Inferior parietal cortex (tissue), 1 donor: ENCODE results near the gene RELN.
"Not testable (repeated sequence)": the region's sequence is repeated elsewhere in the genome, so short reads cannot be mapped to it uniquely, and the experiment has no call there.

Source experiments
- DNase-seq: peaks from one replicate; pipeline ENCODE4 v3.0.0-alpha.2; 2016; ENCODE audit errors: extremely low spot score

RELN gene

DNA sequence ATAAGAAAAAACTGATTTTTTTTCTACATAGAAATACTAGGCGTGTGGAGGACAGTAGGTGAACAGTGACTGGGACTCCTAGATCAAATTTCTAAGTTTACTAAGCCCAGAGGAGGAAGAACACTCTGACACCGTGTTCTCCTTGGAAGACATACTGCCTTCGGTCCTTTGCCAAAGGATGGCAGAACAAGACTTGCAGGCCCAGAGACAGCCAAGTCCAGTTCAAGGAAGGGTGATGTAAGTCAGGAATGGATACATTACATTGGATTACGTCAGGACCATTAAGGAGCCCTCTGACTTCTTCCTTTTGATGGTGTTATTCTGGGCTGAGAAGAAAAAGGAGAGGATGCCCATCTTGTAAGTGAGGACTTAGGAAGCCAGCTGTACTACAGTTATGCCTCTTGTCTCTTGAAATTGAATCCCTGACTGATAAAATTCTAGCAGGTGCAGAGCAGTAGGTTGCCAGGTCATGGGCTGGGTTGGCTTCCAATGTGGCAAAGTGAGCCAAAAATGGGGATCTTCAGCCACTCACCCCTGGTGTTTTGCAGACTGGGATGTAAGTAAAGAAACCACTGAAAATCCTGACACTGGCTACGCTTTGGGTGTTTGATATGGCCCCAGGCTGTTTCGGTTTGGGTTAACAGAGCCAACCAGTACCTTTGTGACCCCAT is 45.1 kb downstream of the RELN start:
- DNase-seq = no peak

DNA sequence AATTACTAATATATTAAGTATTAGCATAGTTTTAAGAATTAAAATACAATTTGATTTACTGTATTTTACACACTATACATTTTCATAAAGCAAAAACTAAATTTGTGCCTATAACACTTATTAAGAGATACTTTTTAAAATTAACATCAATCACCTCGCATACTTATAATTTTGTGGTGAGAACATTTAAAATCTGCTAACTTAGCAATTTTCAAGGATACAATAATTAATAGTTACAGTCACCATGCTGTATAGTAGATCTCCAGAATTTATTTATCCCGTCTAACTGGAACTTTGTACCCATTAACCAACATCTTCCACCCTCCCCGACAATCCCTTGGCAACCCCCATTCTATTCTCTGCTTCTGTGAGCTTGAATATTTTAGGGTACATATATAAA is 47.5 kb downstream of the RELN start:
- no peak for DNase-seq

DNA sequence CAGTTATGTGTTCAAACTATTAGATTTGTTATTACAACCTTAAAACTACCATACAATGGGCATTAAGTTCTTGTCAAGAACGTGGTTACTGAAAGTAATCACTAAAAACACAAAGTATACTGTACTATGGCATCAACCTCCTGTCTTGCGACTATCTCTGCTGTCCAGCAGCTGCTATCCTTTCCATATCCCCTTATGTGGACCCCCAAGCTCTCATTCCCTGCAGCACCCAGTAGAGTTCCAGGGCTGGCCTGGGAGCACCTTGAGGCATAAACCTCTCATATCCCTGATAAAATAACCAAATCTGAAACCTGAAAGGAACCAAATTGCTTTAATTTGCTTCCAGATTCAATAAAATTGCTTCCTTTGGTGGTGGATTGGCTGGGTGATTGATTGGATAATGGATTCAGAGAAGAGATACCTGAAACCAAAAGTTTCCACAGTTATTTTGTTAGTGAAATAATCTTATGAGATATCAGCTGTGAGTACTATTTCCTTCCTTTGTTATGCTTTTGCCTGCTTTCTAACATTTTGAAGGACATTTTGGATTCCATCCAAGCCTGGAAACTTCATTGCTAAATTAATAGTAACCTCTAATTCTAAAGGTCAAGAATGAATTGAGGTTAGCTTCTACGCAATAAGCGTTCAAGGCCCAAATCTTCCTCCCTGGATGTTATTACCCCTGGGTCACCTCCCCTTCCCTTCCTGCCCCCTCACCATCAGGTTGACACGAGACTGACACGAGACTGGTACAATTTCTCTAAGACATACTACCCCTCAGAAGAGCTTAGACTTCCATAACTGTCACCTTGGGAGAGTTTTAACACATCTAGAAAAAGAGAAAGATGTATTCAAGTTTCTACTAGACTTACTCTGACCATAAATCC is 48.8 kb downstream of the RELN start:
- no peak for DNase-seq

DNA sequence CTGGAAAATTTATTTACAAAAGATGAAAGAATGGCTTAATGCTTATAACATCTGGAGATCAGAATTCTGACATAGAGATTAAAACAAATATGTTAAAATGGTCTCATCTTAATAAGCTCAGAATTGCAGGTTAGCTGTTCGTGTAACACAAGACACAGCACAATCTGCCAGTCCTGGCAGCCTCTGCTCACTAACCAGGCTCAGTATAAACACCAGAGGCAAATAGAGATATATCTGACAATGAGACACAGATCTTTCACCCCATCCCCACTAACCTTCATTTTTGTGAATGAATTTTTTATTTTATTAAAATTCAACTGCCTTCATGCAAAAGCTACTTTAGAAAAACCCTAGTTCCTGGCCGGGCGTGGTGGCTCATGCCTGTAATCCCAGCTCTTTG is 51.8 kb downstream of the RELN start:
- no peak for DNase-seq

DNA sequence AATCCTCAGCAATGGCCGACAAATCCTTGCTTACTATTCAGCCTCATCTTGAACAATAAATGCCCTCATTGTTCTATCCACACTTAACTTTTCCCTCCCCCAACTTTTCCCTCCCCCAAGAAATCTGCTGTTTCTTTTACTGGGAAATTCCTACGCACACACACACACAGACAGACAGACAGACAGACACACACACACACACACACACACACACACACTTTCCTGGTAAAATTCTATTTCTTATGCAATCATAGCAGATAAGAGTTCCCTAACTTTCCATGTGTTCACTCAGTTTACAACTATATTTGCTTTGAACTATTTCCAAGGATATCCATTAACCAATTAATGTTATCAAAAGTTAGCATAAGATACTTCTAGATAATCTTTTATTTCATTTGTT is 52.9 kb downstream of the RELN start:
- DNase-seq = no peak

DNA sequence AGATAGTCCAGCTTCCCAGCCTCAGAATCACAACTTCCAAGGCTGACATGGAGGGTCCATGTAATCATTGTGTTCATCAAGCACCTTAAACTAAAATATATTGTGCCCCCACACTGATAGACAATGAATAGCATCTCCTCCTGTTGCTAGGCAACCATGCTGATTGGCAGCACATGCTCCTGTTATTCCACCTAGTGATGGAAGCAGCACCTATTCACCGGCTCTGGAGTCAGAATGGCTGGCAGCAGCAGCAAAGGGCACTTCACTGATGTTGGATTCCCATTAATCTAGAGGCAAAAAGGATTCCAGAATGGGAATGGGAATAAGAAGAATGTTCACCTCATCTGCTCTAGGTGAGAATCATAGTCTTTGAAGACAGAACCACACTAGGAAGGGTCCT is 55.0 kb downstream of the RELN start:
- DNase-seq = no peak

DNA sequence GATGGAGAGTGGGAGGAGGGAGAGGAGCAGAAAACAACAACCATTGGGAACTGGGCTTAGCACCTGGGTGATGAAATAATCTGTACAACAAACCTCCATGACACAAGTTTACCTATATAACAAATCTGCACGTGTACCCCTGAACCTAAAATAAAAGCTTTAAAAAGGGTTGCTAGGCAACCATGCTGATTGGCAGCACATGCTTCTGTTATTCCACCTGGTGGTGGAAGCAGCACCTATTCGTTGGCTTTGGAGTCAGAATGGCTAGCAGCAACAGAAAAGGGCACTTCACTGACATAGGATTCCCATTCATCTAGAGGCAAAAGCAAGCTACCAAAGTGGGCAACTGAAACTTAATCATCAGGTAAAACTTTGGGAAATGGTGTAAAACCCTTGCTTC is 57.1 kb downstream of the RELN start:
- no peak for DNase-seq

DNA sequence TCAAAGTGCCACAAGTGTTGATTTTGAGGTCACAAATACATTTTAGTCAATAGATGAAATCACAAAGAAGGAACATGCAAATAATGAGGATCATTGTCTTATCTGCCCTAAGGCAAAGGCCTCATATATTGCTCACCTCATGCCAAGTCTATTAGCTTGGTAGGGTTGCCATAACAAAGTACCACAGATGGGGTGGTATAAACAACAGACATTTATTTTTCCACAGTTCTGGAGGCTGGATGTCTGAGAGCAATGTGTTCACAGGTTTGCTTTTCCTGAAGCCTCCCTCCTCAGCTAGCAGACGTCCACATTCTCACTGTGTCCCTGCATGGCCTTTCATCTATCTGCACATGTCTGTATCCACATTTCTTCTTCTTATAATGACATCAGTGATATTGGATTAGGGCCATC is 59.6 kb downstream of the RELN start:
- no peak for DNase-seq

DNA sequence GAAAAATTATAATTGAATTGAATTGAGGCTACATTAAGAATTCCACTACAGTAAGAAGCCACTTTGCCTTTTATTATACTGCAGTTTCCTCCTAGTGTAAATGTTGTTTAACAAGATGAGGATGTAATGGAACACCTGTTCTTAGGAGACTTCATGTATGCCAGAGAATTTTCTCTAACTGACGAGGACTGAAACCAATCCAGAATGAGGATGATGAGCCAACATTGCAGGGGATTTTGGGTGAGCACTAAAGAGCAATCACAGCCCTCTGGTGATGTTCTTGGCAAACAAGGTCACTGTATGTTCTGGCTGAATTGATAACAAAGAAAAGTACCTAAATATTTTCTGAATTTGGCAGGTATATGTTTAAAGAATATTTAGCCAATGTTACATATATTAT is 60.9 kb downstream of the RELN start:
- no peak for DNase-seq

DNA sequence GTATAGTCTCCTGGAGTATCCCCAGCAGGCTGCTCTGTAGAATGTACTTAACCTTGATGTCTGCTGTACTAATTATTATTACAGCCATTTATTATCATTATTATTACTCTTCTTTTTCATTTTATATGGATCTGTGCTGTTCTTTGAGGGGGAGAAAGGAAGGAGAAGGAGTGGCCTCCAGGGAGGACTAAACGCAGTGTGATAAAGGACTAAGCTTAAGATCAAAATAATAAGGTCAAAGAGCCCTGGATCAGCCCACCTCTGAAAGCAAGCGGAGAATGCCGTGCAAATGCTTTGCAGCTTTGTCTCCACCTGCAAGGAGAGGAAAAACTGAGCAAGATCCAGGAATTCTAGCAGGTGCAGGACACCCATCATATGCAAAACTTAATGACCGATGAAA is 65.3 kb downstream of the RELN start:
- DNase-seq = no peak

DNA sequence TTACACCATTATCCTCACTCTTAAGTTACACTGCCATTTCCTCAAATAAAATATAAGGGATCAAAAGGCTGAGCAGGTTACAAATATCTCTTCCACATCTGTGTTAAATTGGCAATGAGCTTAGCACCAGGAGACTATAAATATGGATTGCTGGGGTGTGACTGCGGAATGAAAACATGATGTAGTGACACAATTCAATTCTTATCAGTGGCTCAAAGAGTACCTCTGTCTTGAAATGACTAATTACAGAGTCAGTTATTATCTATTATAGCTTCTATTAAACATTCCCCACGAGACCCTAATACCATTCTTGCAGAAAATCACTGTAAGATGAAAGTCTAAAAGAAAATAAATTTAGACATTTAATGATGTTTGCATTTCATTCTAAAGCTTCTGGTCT is 67.1 kb downstream of the RELN start:
- no peak for DNase-seq

DNA sequence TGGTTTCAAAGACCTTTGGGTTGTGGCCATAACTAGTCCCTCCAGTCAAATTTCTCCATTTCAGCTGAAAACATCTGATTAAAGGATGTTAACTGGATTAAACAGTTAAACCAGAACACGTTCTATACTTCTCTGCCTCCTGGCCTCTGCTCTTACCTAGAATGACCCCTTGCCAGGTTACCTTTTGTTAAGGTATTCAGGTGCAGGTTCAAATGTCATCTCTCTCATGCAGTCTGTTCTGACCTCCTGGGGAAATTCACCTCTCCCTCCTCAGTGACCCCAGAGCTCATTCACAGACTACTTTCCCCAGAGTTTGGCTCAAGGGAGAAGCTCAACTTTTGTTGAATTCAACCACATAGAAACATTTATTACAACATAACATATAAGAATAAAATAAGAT is 67.8 kb downstream of the RELN start:
- DNase-seq = no peak

DNA sequence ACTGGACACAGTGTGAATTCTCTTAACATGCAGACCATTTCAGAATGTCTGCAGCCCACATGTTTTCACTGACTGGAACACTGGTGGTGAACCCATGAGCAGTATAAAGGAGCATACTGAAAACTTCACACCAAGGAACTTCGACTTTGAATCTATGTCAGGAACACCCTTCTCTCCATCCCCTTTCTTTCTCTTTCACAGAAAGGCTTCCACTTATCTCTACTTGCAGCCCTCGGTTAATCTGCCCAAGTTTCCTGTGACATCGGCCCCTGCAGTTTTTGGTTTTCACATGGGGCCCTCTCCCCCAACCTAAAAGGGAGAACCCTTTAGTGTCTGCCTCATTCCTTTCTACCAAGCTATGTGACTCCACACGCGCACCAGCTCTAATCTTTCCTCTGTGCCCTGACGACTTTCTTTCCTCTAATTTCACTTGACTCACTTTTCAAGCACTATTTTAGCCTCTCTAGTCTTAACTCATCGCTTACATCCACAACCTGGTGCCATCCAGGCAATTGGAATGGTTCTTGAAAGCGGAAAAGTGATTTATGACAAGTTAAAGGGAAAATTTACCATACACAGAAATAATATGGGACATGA is 70.1 kb downstream of the RELN start:
- peak; percentile 20 for DNase-seq

DNA sequence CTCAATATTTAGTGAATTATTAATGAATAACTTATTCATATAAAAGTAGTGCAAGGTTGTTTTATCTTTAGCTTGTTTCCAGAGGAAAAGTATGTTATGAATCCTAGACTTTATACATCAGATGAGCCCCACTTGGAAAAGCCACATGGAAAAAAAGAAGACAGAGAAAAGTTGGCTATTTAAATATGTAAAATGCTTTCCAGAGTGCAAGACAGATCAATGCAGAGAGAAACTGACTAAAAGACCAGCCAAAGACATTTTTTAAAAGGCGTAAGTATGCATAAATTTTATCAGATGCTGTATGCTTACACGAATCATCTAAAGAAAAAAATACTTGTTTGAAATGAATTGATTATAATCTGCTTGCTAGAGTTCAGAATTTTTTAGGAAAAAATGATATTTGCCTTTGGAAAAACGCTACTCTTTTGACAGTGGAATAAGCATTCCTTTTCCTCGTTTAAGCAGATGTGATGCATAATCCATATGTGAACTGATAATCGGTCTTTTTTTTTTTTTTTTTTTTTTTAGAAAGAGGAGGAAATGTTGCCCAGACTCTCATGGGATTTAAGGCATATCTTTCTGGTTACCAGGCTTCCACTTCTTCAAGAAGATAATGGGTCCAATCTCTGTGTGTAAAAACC is 70.7 kb downstream of the RELN start:
- no peak for DNase-seq

DNA sequence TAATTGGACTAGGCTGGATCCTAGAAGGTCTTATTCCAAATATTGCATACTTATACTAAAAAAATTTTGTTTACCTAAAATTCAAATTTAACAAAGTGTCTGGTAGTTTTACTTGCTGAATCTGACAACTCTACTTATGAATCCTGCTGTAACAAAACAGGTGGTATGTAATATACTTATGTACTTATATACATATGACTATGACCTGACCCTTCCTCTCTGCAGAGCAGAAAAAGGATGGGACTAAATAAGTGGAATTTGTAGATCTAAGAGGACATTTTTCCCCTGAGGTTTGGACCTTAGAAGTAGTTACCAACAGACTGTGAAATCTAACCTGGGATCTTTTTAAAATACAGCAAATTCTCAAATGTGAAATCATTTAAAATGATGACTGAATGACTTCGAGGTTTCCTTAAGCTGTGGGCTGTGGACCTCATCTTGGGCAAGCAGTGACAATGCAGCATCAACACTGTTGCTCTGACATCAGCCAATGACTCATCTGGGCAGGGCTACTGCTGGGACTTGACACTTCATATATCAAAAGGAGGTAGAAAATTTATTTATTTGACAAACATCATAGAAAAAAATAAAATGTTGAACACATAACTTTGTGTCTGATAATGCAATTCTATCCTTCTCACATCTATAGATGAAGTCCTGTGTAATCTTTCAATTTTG is 73.6 kb downstream of the RELN start:
- no peak for DNase-seq

DNA sequence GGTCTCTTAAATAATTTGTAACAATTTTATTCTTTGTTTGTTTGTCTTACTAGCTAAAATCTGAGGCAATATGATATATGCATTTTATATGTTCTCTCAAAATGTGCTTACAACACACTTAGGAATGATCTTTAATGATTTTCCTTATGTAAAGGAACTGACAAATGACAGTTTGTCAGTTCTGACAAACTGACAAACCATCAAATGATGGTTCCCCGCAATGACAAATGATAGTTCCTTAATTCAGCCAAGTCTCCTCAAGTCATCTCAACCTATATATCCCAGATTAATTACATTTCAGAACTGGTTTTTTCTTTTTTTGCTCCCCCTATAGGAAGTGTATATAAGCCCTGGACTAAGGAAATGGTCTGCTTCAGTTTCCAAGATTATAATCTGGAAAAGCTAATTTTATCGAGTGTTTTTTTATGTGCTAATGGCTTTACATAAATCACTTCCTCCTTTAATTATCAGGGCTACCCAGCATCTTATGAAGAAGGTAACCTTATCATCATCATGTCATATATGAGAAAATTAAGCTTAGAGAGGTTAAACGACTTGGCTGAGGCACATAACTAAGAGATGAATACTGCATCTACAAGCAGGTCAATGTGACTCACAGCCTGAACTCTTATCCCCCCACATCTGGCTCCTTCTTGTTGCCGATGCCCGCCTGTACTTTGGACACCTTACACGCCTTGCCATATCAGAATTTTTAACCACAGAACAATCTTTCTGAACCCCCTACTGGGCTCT is 75.1 kb downstream of the RELN start:
- no peak for DNase-seq

DNA sequence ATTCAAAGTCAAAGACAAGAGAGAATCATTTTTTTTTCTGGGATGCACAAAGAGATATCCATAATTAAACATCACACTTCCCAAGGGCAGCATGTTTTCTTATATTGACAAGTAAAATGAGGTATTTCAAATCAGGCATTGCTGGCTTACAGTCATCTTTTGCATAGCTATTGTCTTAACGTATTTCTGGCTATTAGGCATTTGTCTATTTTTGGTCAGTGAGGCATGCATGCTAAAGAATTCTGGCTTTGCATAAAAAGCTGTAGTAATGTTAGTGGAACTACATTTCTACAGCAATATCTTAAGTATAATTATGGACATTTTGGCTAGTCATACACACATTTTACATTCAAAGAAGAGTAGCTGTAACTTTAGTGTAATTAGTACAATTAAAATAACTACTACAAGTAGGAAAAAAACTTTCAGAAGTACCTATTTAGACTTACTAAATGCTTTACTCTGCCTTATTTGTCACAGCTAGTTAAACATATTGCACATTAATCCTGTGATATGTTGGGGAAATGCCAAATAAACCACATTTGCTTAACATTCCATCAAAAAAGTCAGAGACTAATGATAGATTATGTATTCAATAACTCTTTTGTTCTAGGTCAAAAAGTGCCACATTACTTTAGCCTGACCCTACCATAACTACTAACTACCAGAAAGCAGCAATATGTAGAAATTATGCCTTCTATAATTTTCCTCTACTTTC is 76.4 kb downstream of the RELN start:
- DNase-seq = no peak

DNA sequence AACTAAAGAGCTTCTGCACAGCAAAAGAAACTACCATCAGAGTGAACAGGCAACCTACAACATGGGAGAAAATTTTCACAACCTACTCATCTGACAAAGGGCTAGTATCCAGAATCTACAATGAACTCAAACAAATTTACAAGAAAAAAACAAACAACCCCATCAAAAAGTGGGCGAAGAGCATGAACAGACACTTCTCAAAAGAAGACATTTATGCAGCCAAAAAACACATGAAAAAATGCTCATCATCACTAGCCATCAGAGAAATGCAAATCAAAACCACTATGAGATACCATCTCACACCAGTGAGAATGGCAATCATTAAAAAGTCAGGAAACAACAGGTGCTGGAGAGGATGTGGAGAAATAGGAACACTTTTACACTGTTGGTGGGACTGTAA is 78.4 kb downstream of the RELN start:
- not testable (repeated sequence) for DNase-seq

DNA sequence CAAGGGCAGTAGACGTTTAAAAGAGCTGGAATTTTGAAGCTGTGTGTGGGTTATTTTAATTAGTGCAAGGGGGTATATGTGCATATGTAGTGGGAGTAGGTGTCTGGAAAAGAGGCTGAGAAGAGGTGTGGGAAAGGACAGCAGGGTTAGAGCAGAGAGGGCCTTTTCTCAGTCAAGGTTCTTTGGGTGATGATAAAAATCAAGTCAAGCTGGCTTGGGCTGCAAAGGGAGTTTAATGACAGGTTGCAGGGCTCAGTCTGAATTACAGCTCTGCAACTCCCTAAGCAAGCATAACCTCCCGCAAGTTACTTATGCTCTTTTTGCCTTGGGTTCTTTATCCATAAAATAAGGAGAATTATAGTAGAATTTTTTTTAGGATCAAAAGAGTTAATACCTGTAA is 83.5 kb downstream of the RELN start:
- DNase-seq = no peak

DNA sequence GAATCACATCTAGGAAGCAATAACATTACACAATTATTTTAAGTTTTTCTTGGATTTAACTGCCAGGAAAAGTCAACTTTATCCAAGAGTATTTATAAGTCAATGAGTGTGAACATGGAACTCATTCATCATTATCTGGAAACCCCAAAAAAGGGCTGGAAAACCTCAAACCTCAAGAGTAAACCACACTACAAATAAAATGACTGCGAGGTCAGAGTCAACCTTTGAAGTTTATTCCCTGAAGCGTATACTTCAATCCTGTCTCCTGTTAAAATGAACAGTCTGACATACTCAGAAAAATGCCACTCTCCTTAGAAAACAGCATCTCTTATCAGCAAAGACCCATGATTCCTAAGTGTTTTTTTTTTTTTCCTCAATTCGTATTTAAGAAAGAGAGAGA is 86.5 kb downstream of the RELN start:
- no peak for DNase-seq

DNA sequence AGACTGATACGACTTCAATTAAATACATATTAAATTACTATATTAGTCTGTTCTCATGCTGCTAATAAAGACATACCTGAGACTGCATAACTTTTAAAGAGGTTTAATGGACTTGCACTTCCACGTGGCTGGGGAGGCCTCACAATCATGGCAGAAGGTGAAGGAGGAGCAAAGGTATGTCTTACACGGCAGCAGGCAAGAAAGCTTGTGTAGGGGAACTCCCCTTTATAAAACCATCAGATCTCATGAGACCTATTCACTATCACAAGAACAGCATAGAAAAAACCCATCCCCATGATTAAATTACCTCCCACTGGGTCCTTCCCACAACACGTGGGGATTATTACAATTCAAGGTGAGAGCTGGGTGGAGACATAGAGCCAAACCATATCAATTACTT is 92.6 kb downstream of the RELN start:
- not testable (repeated sequence) for DNase-seq
